Fibroblast of lung (primary cell): ENCODE results near the gene TTLL4. TPM values are rescaled to one million over a fixed set of nuclear protein-coding genes. Genes with fewer than 3 reads are reported as not detected.

ENCODE experiments used
- DNase-seq, 2 donors: peaks; one replicate each; pipeline versions ENCODE4 v3.0.0 to v3.0.0-alpha.2; 2010; ENCODE audit warnings: low read depth in 2 of 2
- H2AFZ ChIP-seq: 2 replicates; pipeline ENCODE4 v1.5.1; 2012; ENCODE audit warnings: low read length, control low read depth, inconsistent platforms
- H3K27ac ChIP-seq: 2 replicates; pipeline ENCODE4 v1.5.1; 2011; ENCODE audit warnings: low read length, control low read depth; ENCODE audit not compliant: insufficient read depth
- H3K27me3 ChIP-seq: 2 replicates; pipeline ENCODE4 v1.5.1; 2011; ENCODE audit warnings: mild to moderate bottlenecking, low read length; ENCODE audit not compliant: control insufficient read depth, insufficient read depth
- H3K36me3 ChIP-seq: 2 replicates; pipeline ENCODE4 v1.5.1; 2011; ENCODE audit warnings: low read length; ENCODE audit not compliant: control insufficient read depth, insufficient read depth
- H3K4me1 ChIP-seq: 2 replicates; pipeline ENCODE4 v1.5.1; 2011; ENCODE audit warnings: low read length; ENCODE audit not compliant: control insufficient read depth, insufficient read depth; ENCODE audit errors: extremely low read depth
- H3K4me2 ChIP-seq: 2 replicates; pipeline ENCODE4 v1.5.1; 2011; ENCODE audit warnings: low read length, control low read depth; ENCODE audit not compliant: insufficient read depth; ENCODE audit errors: extremely low read depth
- H3K4me3 ChIP-seq, 4 experiments: fragments of 200-600 bp in 1 of 4; sonication (generic) in 1 of 4; replicated peaks in 1 of 4; 2 replicates each; pipeline ENCODE4 v1.5.1; 2011 to 2016; ENCODE audit warnings: low read length in 4 of 4, low read depth in 3 of 4, mild to moderate bottlenecking in 3 of 4, control low read depth in 2 of 4, inconsistent platforms in 1 of 4, mixed read lengths in 1 of 4; ENCODE audit not compliant: insufficient read depth in 1 of 4; ENCODE audit errors: control extremely low read depth in 1 of 4
- H3K79me2 ChIP-seq: 2 replicates; pipeline ENCODE4 v1.5.1; 2012; ENCODE audit warnings: mild to moderate bottlenecking, low read length, inconsistent platforms; ENCODE audit not compliant: control insufficient read depth, insufficient read depth
- H3K9ac ChIP-seq: 2 replicates; pipeline ENCODE4 v1.5.1; 2011; ENCODE audit warnings: mild to moderate bottlenecking, low read length, control low read depth; ENCODE audit not compliant: insufficient read depth
- H3K9me3 ChIP-seq: 2 replicates; pipeline ENCODE4 v1.5.1; 2012; ENCODE audit warnings: low read depth, low read length; ENCODE audit not compliant: control insufficient read depth, insufficient read depth
- H4K20me1 ChIP-seq: 2 replicates; pipeline ENCODE4 v1.5.1; 2011; ENCODE audit warnings: low read length; ENCODE audit not compliant: control insufficient read depth, insufficient read depth; ENCODE audit errors: extremely low read depth
- CTCF ChIP-seq, 2 donors: IDR thresholded peaks in 1 of 2; conservative IDR thresholded peaks in 1 of 2; 1 replicate in 1 of 2; 2 replicates in 1 of 2; pipeline ENCODE4 v1.5.1; 2011 to 2012; ENCODE audit warnings: low read length in 2 of 2, control low read depth in 1 of 2, inconsistent platforms in 1 of 2, low read depth in 1 of 2, mild to moderate bottlenecking in 1 of 2
- EZH2 ChIP-seq: IDR thresholded peaks from 2 replicates; pipeline ENCODE4 v1.5.1; 2012; ENCODE audit warnings: low read length, control low read depth, mild to moderate bottlenecking; ENCODE audit errors: missing control alignments
- polyA plus RNA-seq, 2 donors: library from polyadenylated mRNA; depleted of rRNA in 1 of 2; stranded (reverse) in 1 of 2; unstranded in 1 of 2; fragments of >200 nt; gene quantifications; 2 replicates each; pipeline ENCODE4 v1.2.1, GENCODE V29; 2011 to 2012; ENCODE audit warnings: missing spikeins in 1 of 2
- total RNA-seq: library from RNA; depleted of rRNA; stranded (reverse); fragments of >200 nt; gene quantifications from 2 replicates; pipeline ENCODE4 v1.2.1, GENCODE V29; 2014

Gene TTLL4
- total and polyA plus RNA-seq, 2 donors (not counting 1 experiment from before 2014, with no cell fraction given): 6.1 to 9.4 TPM

- Histone ChIP-seq H3K9ac (no peak overlapping the region), H3K36me3 (no peaks in the 10 kb centered on the region), H3K4me3 (no peak overlapping the region), H3K27ac (peak overlapping the region; percentile 64), H4K20me1 (no peaks in the 10 kb centered on the region), H2AFZ (no peak overlapping the region), H3K9me3 (no peaks in the 10 kb centered on the region), H3K4me2 (peak overlapping the region; percentile 8), H3K79me2 (peaks cover 24% of the 10 kb centered on the region), H3K4me1 (peaks cover 24% of the 10 kb centered on the region), H3K27me3 (no peaks in the 10 kb centered on the region)
- no peak for DNase-seq
- no peak for TF ChIP-seq EZH2
- TF ChIP-seq CTCF (conservative IDR thresholded peaks at IDR 0.05 in 1 of 2, IDR thresholded peaks at IDR 0.05 in 1 of 2; ENCODE audit: low read depth in 1 of 2, low read length in 2 of 2): no peak
Observed at GRCh38 chr2:218732052-218732760, 21.6 kb downstream of the TTLL4 start.

- Histone ChIP-seq H3K36me3 (no peaks in the 10 kb centered on the region), H2AFZ (no peak overlapping the region), H4K20me1 (no peaks in the 10 kb centered on the region), H3K27me3 (no peaks in the 10 kb centered on the region), H3K9me3 (no peaks in the 10 kb centered on the region), H3K27ac (peak overlapping the region; percentile 64), H3K79me2 (peaks cover 24% of the 10 kb centered on the region), H3K4me3 (no peak overlapping the region), H3K9ac (no peak overlapping the region), H3K4me1 (peaks cover 24% of the 10 kb centered on the region), H3K4me2 (no peak overlapping the region)
- TF ChIP-seq CTCF (conservative IDR thresholded peaks at IDR 0.05 in 1 of 2, IDR thresholded peaks at IDR 0.05 in 1 of 2; ENCODE audit: low read depth in 1 of 2, low read length in 2 of 2) (no peak), EZH2 (no peak)
- DNase-seq: peak in 1 of 2 donors; percentile 8
Observed at GRCh38 chr2:218732761-218733158, 22.1 kb downstream of the TTLL4 start.

GRCh38 chr2:218733171-218734021, 22.8 kb downstream of the TTLL4 start:
- H3K4me3 ChIP-seq: no peak overlapping the region
- H3K9me3 ChIP-seq: no peaks in the 10 kb centered on the region
- H4K20me1 ChIP-seq: no peaks in the 10 kb centered on the region
- peaks cover 3% of the 10 kb centered on the region for H3K36me3 ChIP-seq
- H2AFZ ChIP-seq: no peak overlapping the region
- H3K27ac ChIP-seq: peak overlapping the region; percentile 64
- H3K4me1 ChIP-seq: peaks cover 24% of the 10 kb centered on the region
- no peak overlapping the region for H3K9ac ChIP-seq
- no peaks in the 10 kb centered on the region for H3K27me3 ChIP-seq
- DNase-seq: peak; percentile 66 to 78
- H3K4me2 ChIP-seq: no peak overlapping the region
- TF ChIP-seq CTCF (conservative IDR thresholded peaks at IDR 0.05 in 1 of 2, IDR thresholded peaks at IDR 0.05 in 1 of 2; ENCODE audit: low read depth in 1 of 2, low read length in 2 of 2) (no peak), EZH2 (no peak)
- H3K79me2 ChIP-seq: peaks cover 23% of the 10 kb centered on the region
